Measurements from ENCODE around the gene CRIP1.

DNA sequence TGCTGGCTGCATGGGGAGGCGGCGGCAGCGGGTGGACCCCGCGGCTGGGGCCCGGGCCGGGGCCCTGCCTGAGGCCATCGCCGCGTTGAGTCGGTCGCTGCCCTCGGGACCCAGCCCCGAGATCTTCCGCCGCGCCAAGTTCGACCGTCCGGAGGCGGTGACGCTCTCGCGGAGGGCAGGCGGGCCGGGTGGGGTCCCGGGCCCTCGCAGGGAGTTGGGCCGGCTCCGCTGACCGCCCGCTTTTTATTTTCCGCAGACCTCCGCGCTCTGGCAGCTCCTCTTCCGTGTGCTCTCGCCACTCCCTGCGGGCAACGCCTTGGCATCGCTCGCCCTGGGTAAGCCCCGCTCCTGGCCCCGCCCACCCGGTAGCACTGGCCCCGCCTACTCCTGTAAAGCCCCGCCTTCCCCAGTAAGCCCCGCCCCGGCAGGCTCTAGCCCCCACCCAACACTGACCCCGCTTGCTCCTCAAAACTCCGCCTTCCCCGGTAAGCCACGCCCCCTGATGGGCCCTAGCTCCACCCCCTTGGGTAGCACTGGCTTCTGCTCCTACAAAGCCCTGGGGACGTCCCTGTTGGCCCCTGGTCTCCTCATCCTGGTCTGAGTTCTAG lies 4.8 kb downstream of the CRIP1 start:
- TF ChIP-seq EZH2 (IDR thresholded peaks at IDR 0.05): no peak
- 0 out of 2 replicates have a peak, but pooled peaks have one; percentile 43 for TF ChIP-seq POLR2AphosphoS5 (IDR thresholded peaks at IDR 0.05; ENCODE audit: borderline replicate concordance, low read depth, low read length)

All from SK-N-MC (cell line).